ENCODE results near the gene IQCE.

- TF ChIP-seq POLR2AphosphoS5 (IDR thresholded peaks at IDR 0.05; ENCODE audit: low read length) (no peak), ZBTB40 (IDR thresholded peaks at IDR 0.05; ENCODE audit: borderline replicate concordance) (no peak; the same call in 1 of the 2 replicates), CTCF (IDR thresholded peaks at IDR 0.05 in 2 of 3, conservative IDR thresholded peaks at IDR 0.05 in 1 of 3; ENCODE audit: control insufficient read depth in 2 of 3, extremely low read depth in 1 of 3, insufficient read depth in 1 of 3, low read depth in 3 of 3, low read length in 3 of 3) (no peak), BHLHE40 (IDR thresholded peaks at IDR 0.05; ENCODE audit: borderline replicate concordance in 1 of 2, low read depth in 2 of 2, low read length in 1 of 2) (no peak), PRDM15 (CRISPR knock-in tag; IDR thresholded peaks at IDR 0.05) (no peak)
These were observed 6.3 kb downstream of the IQCE start for GRCh38 chr7:2564970-2565540.
